ENCODE data around the gene RHAG.
"Not testable (repeated sequence)": the region's sequence is repeated elsewhere in the genome, so short reads cannot be mapped to it uniquely, and the experiment has no call there.

RHAG gene

GRCh38 chr6:49635978-49636712 is 494 bp downstream of the RHAG start:
- DNase-seq (ENCODE audit: low spot score), result no peak

GRCh38 chr6:49635480-49635879 is 1.2 kb downstream of the RHAG start:
- no peak for DNase-seq (ENCODE audit: low spot score)

GRCh38 chr6:49634836-49635218 is 1.8 kb downstream of the RHAG start:
- no peak for DNase-seq (ENCODE audit: low spot score)

- DNase-seq (ENCODE audit: low spot score), result no peak
Observed at GRCh38 chr6:49634092-49634835, 2.4 kb downstream of the RHAG start.

- DNase-seq (ENCODE audit: low spot score), result no peak
Observed at GRCh38 chr6:49633541-49633940, 3.1 kb downstream of the RHAG start.

- no peak for DNase-seq (ENCODE audit: low spot score)
Observed at GRCh38 chr6:49632727-49633126, 3.9 kb downstream of the RHAG start.

- not testable (repeated sequence) for DNase-seq (ENCODE audit: low spot score)
Observed at GRCh38 chr6:49629485-49630088, 7.1 kb downstream of the RHAG start.

GRCh38 chr6:49626811-49627210 is 9.8 kb downstream of the RHAG start:
- no peak for DNase-seq (ENCODE audit: low spot score)

GRCh38 chr6:49618257-49618656 is 18.4 kb downstream of the RHAG start:
- DNase-seq (ENCODE audit: low spot score), result no peak

- not testable (repeated sequence) for DNase-seq (ENCODE audit: low spot score)
Observed at GRCh38 chr6:49614144-49614543, 22.5 kb downstream of the RHAG start.

GRCh38 chr6:49609285-49609684 is 27.4 kb downstream of the RHAG start:
- no peak for DNase-seq (ENCODE audit: low spot score)

- DNase-seq (ENCODE audit: low spot score), result not testable (repeated sequence)
Observed at GRCh38 chr6:49608275-49608674, 28.4 kb downstream of the RHAG start.

GRCh38 chr6:49607391-49607982 is 29.2 kb downstream of the RHAG start:
- no peak for DNase-seq (ENCODE audit: low spot score)

- peak; percentile 48 for DNase-seq (ENCODE audit: low spot score)
Observed at GRCh38 chr6:49606721-49607390, 29.8 kb downstream of the RHAG start.

GRCh38 chr6:49604080-49604479 is 32.6 kb downstream of the RHAG start:
- DNase-seq (ENCODE audit: low spot score), result not testable (repeated sequence)

- not testable (repeated sequence) for DNase-seq (ENCODE audit: low spot score)
Observed at GRCh38 chr6:49587262-49587661, 49.4 kb downstream of the RHAG start.

- no peak for DNase-seq (ENCODE audit: low spot score)
Observed at GRCh38 chr6:49582529-49582928, 54.1 kb downstream of the RHAG start.

- no peak for DNase-seq (ENCODE audit: low spot score)
Observed at GRCh38 chr6:49579649-49580048, 57.0 kb downstream of the RHAG start.

- no peak for DNase-seq (ENCODE audit: low spot score)
Observed at GRCh38 chr6:49576618-49577017, 60.0 kb downstream of the RHAG start.

GRCh38 chr6:49570474-49571079 is 66.1 kb downstream of the RHAG start:
- no peak for DNase-seq (ENCODE audit: low spot score)

- no peak for DNase-seq (ENCODE audit: low spot score)
Observed at GRCh38 chr6:49565855-49566254, 70.8 kb downstream of the RHAG start.

GRCh38 chr6:49565261-49565660 is 71.4 kb downstream of the RHAG start:
- no peak for DNase-seq (ENCODE audit: low spot score)
